Activated CD4-positive, CD25-positive, alpha-beta regulatory T cell (primary cell): ENCODE measurements around the gene SMC2.

ENCODE experiments used
- DNase-seq, 4 experiments: peaks; one replicate each; lab custom pipeline; 2025; lab: John Stamatoyannopoulos, UW

The SMC2 gene

GRCh38 chr9:104093647-104094533, at the start of gene SMC2:
TSS of gene SMC2 (plus strand) at chr9:104094309. CDS start at chr9:104095385, 1,076 bp downstream.
- peak; percentile 82 to 90 (median 89) for DNase-seq

GRCh38 chr9:104068546-104068945, 25.6 kb upstream of the SMC2 start:
- DNase-seq = no peak

- DNase-seq = no peak
Observed at GRCh38 chr9:104069288-104069687, 24.8 kb upstream of the SMC2 start.

- DNase-seq = no peak
Observed at GRCh38 chr9:104071589-104071988, 22.5 kb upstream of the SMC2 start.

- no peak for DNase-seq
Observed at GRCh38 chr9:104073098-104073769, 20.9 kb upstream of the SMC2 start.

- DNase-seq = no peak
Observed at GRCh38 chr9:104073770-104074133, 20.4 kb upstream of the SMC2 start.

GRCh38 chr9:104074876-104075275, 19.2 kb upstream of the SMC2 start:
- DNase-seq = no peak

- no peak for DNase-seq
Observed at GRCh38 chr9:104075801-104076753, 18.0 kb upstream of the SMC2 start.

- DNase-seq = no peak
Observed at GRCh38 chr9:104078596-104078995, 15.5 kb upstream of the SMC2 start.

- no peak for DNase-seq
Observed at GRCh38 chr9:104080983-104081382, 13.1 kb upstream of the SMC2 start.

GRCh38 chr9:104082168-104082567, 11.9 kb upstream of the SMC2 start:
- no peak for DNase-seq

GRCh38 chr9:104085525-104085924, 8.6 kb upstream of the SMC2 start:
- DNase-seq = no peak

- DNase-seq = no peak
Observed at GRCh38 chr9:104087894-104088293, 6.2 kb upstream of the SMC2 start.

- DNase-seq = no peak
Observed at GRCh38 chr9:104088416-104088815, 5.7 kb upstream of the SMC2 start.

- DNase-seq = no peak
Observed at GRCh38 chr9:104090578-104090977, 3.5 kb upstream of the SMC2 start.

GRCh38 chr9:104091116-104091515, 3.0 kb upstream of the SMC2 start:
- DNase-seq = no peak

GRCh38 chr9:104091708-104092107, 2.4 kb upstream of the SMC2 start:
- DNase-seq = no peak

- no peak for DNase-seq
Observed at GRCh38 chr9:104092192-104092591, 1.9 kb upstream of the SMC2 start.

- no peak for DNase-seq
Observed at GRCh38 chr9:104092875-104093600, 1.1 kb upstream of the SMC2 start.

- DNase-seq = no peak
Observed at GRCh38 chr9:104094534-104095015, 466 bp downstream of the SMC2 start.

- DNase-seq = no peak
Observed at GRCh38 chr9:104099630-104100029, 5.5 kb downstream of the SMC2 start.
